CD4-positive, alpha-beta T cell (primary cell): ENCODE data around the gene FAM181A. TPM values are rescaled to one million over a fixed set of nuclear protein-coding genes. Genes with fewer than 3 reads are reported as not detected.

ENCODE experiments used
- ATAC-seq: fragments of 200-7000 bp; cut with Tn5 transposase; one replicate; pipeline ENCODE4 v1.10.0; 2022; ENCODE audit warnings: mild to moderate bottlenecking; ENCODE audit not compliant: poor library complexity
- CTCF ChIA-PET: fragments of 350-600 bp; sonication (Branson Sonifier 250); formaldehyde crosslinking; loops from one replicate; lab custom pipeline; 2021; ENCODE audit warnings: antibody characterized with exemption, inconsistent platforms; lab: Charles Lee
- POLR2A ChIA-PET: fragments of 350-600 bp; sonication (Branson Sonifier 250); formaldehyde crosslinking; loops from one replicate; lab custom pipeline; 2021; ENCODE audit warnings: antibody characterized with exemption, inconsistent platforms; lab: Charles Lee
- DNase-seq, 14 experiments: peaks; one replicate each; pipeline ENCODE4 v3.0.0-alpha.2; 2013 to 2020; ENCODE audit warnings: mixed read lengths in 2 of 14
- H3K27ac ChIP-seq, 2 donors: one replicate each; pipeline versions ENCODE4 v1.5.1 to v1.7.0; 2013; ENCODE audit warnings: low read length in 2 of 2, low read depth in 1 of 2, mild to moderate bottlenecking in 1 of 2
- H3K27me3 ChIP-seq, 2 experiments: 1 replicate in 1 of 2; 2 replicates in 1 of 2; pipeline versions ENCODE4 v1.6.1 to v1.7.0; 2013; ENCODE audit warnings: low read length in 2 of 2, control low read depth in 1 of 2, mild to moderate bottlenecking in 1 of 2, moderate library complexity in 1 of 2; ENCODE audit not compliant: insufficient read depth in 2 of 2, control insufficient read depth in 1 of 2
- H3K36me3 ChIP-seq: one replicate; pipeline ENCODE4 v1.6.1; 2013; ENCODE audit warnings: low read length, control low read depth; ENCODE audit not compliant: insufficient read depth
- H3K4me1 ChIP-seq: one replicate; pipeline ENCODE4 v1.6.1; 2013; ENCODE audit warnings: low read length, control low read depth; ENCODE audit not compliant: insufficient read depth
- H3K4me3 ChIP-seq: one replicate; pipeline ENCODE4 v1.5.1; 2013; ENCODE audit warnings: mild to moderate bottlenecking, low read length, moderate library complexity
- H3K9me3 ChIP-seq, 2 experiments: 1 replicate in 1 of 2; 2 replicates in 1 of 2; pipeline versions ENCODE4 v1.6.1 to v1.7.0; 2013; ENCODE audit warnings: low read length in 2 of 2, mild to moderate bottlenecking in 2 of 2, control low read depth in 1 of 2, moderate library complexity in 1 of 2; ENCODE audit not compliant: control insufficient read depth in 1 of 2, insufficient read depth in 1 of 2
- H3K27ac Mint-ChIP-seq: one replicate; pipeline ENCODE4 v1.8.0; 2020; ENCODE audit warnings: mixed read lengths
- H3K27me3 Mint-ChIP-seq: one replicate; pipeline ENCODE4 v1.8.0; 2021; ENCODE audit warnings: mixed read lengths
- H3K36me3 Mint-ChIP-seq: one replicate; pipeline ENCODE4 v1.8.0; 2021; ENCODE audit warnings: low read depth, mixed read lengths
- H3K4me1 Mint-ChIP-seq: one replicate; pipeline ENCODE4 v1.8.0; 2021; ENCODE audit warnings: low read depth, mixed read lengths
- H3K4me3 Mint-ChIP-seq: one replicate; pipeline ENCODE4 v1.8.0; 2020; ENCODE audit warnings: mild to moderate bottlenecking, mixed read lengths
- H3K9me3 Mint-ChIP-seq: one replicate; pipeline ENCODE4 v1.8.0; 2020; ENCODE audit warnings: mixed read lengths
- intact Hi-C, 2 experiments: fragments of 100-400 bp; cut with DNase I in 1 of 2; cut with micrococcal nuclease in 1 of 2; formaldehyde crosslinking; loops; one replicate each; pipeline versions ENCODE4 v1.15.1 to v1.9.0; 2023 to 2025; cut with DNase I, micrococcal nuclease
- total RNA-seq, 174 experiments: library from RNA in 2 of 174; stranded (reverse) in 2 of 174; gene quantifications; one replicate each; pipeline ENCODE4 v1.2.3 and lab custom pipeline; 2021 to 2026
- TF ChIP-seq, protein P1 (sequence below): fragments of 200-600 bp; IDR thresholded peaks from one replicate; pipeline ENCODE4 v1.8.0; 2022; ENCODE audit warnings: antibody characterized with exemption, mild to moderate bottlenecking

FAM181A gene
- total RNA-seq, 2 experiments from 2014 or later: not detected

GRCh38 chr14:93892505-93892839 is 34.7 kb upstream of the FAM181A start:
- POLR2A ChIA-PET: no interaction called here
- Mint-ChIP-seq H3K4me1 (no peaks in the 10 kb centered on the region), H3K4me3 (no peak overlapping the region), H3K9me3 (no peaks in the 10 kb centered on the region), H3K27ac (no peak overlapping the region), H3K36me3 (no peaks in the 10 kb centered on the region), H3K27me3 (peaks cover 29% of the 10 kb centered on the region)
- Histone ChIP-seq H3K27ac (no peak overlapping the region), H3K4me1 (peaks cover 3% of the 10 kb centered on the region), H3K27me3 (peaks cover 0 to 24% of the 10 kb centered on the region in 2 experiments), H3K9me3 (no peaks in the 10 kb centered on the region), H3K4me3 (no peak overlapping the region), H3K36me3 (no peaks in the 10 kb centered on the region)
- intact Hi-C loops: loop anchor here in 1 of 2 experiments (5.0 kb wide), 1 partner anchor 660 kb away; no protein-coding TSS in a partner anchor
- TF ChIP-seq, protein P1, sequence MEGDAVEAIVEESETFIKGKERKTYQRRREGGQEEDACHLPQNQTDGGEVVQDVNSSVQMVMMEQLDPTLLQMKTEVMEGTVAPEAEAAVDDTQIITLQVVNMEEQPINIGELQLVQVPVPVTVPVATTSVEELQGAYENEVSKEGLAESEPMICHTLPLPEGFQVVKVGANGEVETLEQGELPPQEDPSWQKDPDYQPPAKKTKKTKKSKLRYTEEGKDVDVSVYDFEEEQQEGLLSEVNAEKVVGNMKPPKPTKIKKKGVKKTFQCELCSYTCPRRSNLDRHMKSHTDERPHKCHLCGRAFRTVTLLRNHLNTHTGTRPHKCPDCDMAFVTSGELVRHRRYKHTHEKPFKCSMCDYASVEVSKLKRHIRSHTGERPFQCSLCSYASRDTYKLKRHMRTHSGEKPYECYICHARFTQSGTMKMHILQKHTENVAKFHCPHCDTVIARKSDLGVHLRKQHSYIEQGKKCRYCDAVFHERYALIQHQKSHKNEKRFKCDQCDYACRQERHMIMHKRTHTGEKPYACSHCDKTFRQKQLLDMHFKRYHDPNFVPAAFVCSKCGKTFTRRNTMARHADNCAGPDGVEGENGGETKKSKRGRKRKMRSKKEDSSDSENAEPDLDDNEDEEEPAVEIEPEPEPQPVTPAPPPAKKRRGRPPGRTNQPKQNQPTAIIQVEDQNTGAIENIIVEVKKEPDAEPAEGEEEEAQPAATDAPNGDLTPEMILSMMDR: no peak
- no peak for ATAC-seq
- CTCF ChIA-PET: no interaction called here
- no peak for DNase-seq

DNA sequence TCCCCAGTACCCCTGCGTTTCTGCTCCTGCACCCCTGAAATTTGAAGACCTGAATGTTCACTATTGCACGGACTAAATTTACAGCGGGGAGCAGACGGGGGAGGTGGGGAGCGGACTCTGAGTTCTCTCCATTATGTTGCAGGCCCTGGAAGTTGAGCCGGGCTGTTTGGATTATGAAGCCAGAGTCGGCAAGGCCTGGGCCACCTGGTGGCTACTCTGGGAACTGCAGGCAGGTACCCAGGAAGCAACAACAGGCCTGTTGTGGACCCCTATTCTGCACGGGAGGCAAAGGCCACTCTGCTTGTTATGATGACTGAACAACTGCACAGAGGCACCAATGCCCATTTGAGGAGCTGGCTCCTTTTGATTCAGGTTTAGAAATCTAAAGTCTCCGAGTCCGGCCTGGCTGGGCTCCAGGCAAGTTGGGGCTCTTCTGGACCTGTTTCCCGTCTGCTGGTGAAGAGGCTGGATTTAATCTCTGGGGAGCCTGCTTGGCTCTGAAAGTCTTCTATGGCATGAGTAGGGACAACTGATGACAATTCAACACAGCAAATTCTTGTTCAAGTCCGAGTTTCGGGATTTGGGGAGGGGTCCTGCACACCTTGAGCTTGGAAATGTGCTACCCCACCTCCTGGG is 34.1 kb upstream of the FAM181A start:
- H3K4me1 ChIP-seq: peaks cover 3% of the 10 kb centered on the region
- peak; percentile 61 for ATAC-seq
- no peak overlapping the region for H3K27ac ChIP-seq
- intact Hi-C loops: loop anchor here in 1 of 2 experiments (5.0 kb wide), 1 partner anchor 661 kb away; no protein-coding TSS in a partner anchor
- TF ChIP-seq, protein P1: peak; percentile 100
- DNase-seq: peak; percentile 44 to 78 (median 63)
- no peak overlapping the region for H3K4me3 ChIP-seq
- Mint-ChIP-seq H3K4me3 (no peak overlapping the region), H3K4me1 (no peaks in the 10 kb centered on the region), H3K27ac (no peak overlapping the region), H3K27me3 (peaks cover 30% of the 10 kb centered on the region), H3K36me3 (no peaks in the 10 kb centered on the region), H3K9me3 (no peaks in the 10 kb centered on the region)
- peaks cover 0 to 22% of the 10 kb centered on the region in 2 experiments for H3K27me3 ChIP-seq
- no peaks in the 10 kb centered on the region for H3K9me3 ChIP-seq
- no peaks in the 10 kb centered on the region for H3K36me3 ChIP-seq
- CTCF ChIA-PET: no interaction called here
- POLR2A ChIA-PET: no interaction called here

- Histone ChIP-seq H3K27ac (no peak overlapping the region), H3K4me1 (peaks cover 3% of the 10 kb centered on the region), H3K4me3 (no peak overlapping the region), H3K27me3 (peaks cover 0 to 18% of the 10 kb centered on the region in 2 experiments), H3K9me3 (no peaks in the 10 kb centered on the region), H3K36me3 (no peaks in the 10 kb centered on the region)
- H3K4me1 Mint-ChIP-seq: no peaks in the 10 kb centered on the region
- no peak for ATAC-seq
- no peak for DNase-seq
- CTCF ChIA-PET: no interaction called here
- H3K27ac Mint-ChIP-seq: no peak overlapping the region
- POLR2A ChIA-PET: no interaction called here
- H3K27me3 Mint-ChIP-seq: peaks cover 23% of the 10 kb centered on the region
- no peak overlapping the region for H3K4me3 Mint-ChIP-seq
- intact Hi-C loops: loop anchor here in 1 of 2 experiments (5.0 kb wide), 1 partner anchor 661 kb away; no protein-coding TSS in a partner anchor
- no peaks in the 10 kb centered on the region for H3K36me3 Mint-ChIP-seq
- no peaks in the 10 kb centered on the region for H3K9me3 Mint-ChIP-seq
- TF ChIP-seq, protein P1: no peak
These were observed 33.4 kb upstream of the FAM181A start for GRCh38 chr14:93893661-93894261.
